ENCODE results near the gene KLHDC10. TPM values are rescaled to one million over a fixed set of nuclear protein-coding genes. Genes with fewer than 3 reads are reported as not detected.

The KLHDC10 gene
- total and polyA plus RNA-seq, 2 experiments from 2014 or later = 3.4 to 18.2 TPM

- Histone ChIP-seq H3K4me3 (no peak overlapping the region), H3K9me2 (ENCODE audit: insufficient read depth) (0 out of 2 replicates have a peak, but pooled peaks cover 3% of the 10 kb centered on the region), H3K27me3 (replicated peaks; ENCODE audit: insufficient read depth) (no peaks in the 10 kb centered on the region), H3K79me2 (ENCODE audit: insufficient read depth) (peaks cover 100% of the 10 kb centered on the region), H3K9me3 (ENCODE audit: low read depth) (no peaks in the 10 kb centered on the region), H3K27ac (no peak overlapping the region), H3K36me3 (ENCODE audit: low read depth) (no peaks in the 10 kb centered on the region), H3K9ac (no peak overlapping the region), H4K20me1 (ENCODE audit: insufficient read depth) (peaks cover 6% of the 10 kb centered on the region; the same call in 1 of the 2 replicates), H3F3A (ENCODE audit: insufficient read depth) (peaks cover 6% of the 10 kb centered on the region; the same call in 1 of the 2 replicates), H2AFZ (no peak overlapping the region), H3K4me1 (ENCODE audit: insufficient read depth) (peaks cover 5% of the 10 kb centered on the region), H3K4me2 (ENCODE audit: unreplicated experiment) (no peak overlapping the region)
- no peak for DNase-seq
- in situ Hi-C loops (cut with MboI) = no loop called here
- TF ChIP-seq EZH2phosphoT487 (IDR thresholded peaks at IDR 0.05; ENCODE audit: insufficient read depth, low read depth) (no peak), EZH2 (IDR thresholded peaks at IDR 0.05; ENCODE audit: insufficient read depth, poor library complexity, severe bottlenecking) (no peak)
These were observed 16.6 kb downstream of the KLHDC10 start for GRCh38 chr7:130086938-130087337.

- Histone ChIP-seq H3F3A (ENCODE audit: insufficient read depth) (peaks cover 6% of the 10 kb centered on the region; the same call in 1 of the 2 replicates), H2AFZ (no peak overlapping the region), H3K4me1 (ENCODE audit: insufficient read depth) (peaks cover 5% of the 10 kb centered on the region), H3K4me3 (no peak overlapping the region), H4K20me1 (ENCODE audit: insufficient read depth) (peaks cover 6% of the 10 kb centered on the region; the same call in 1 of the 2 replicates), H3K27me3 (replicated peaks; ENCODE audit: insufficient read depth) (no peaks in the 10 kb centered on the region), H3K9me3 (ENCODE audit: low read depth) (no peaks in the 10 kb centered on the region), H3K36me3 (ENCODE audit: low read depth) (no peaks in the 10 kb centered on the region), H3K79me2 (ENCODE audit: insufficient read depth) (peaks cover 100% of the 10 kb centered on the region), H3K4me2 (ENCODE audit: unreplicated experiment) (no peak overlapping the region), H3K27ac (no peak overlapping the region), H3K9me2 (ENCODE audit: insufficient read depth) (0 out of 2 replicates have a peak, but pooled peaks cover 3% of the 10 kb centered on the region), H3K9ac (no peak overlapping the region)
- DNase-seq = peak; percentile 10
- 15 to 17% methylated on average over 1 of the region's 1 CpG for WGBS, 2 experiments (ENCODE audit: low coverage in 1 of 2, low lambda C conversion rate in 2 of 2, missing lambda C conversion rate in 2 of 2)
- TF ChIP-seq EZH2 (IDR thresholded peaks at IDR 0.05; ENCODE audit: insufficient read depth, poor library complexity, severe bottlenecking) = no peak
- TF ChIP-seq EZH2phosphoT487 (IDR thresholded peaks at IDR 0.05; ENCODE audit: insufficient read depth, low read depth) = no peak
- in situ Hi-C loops (cut with MboI) = no loop called here
These were observed 17.0 kb downstream of the KLHDC10 start for GRCh38 chr7:130087364-130087763.

GRCh38 chr7:130090745-130091532 is 20.6 kb downstream of the KLHDC10 start:
- in situ Hi-C loops (cut with MboI) = no loop called here
- DNase-seq = no peak
- H3K27me3 ChIP-seq (replicated peaks; ENCODE audit: insufficient read depth) = no peaks in the 10 kb centered on the region
- no peak overlapping the region for H3K27ac ChIP-seq
- H3K4me2 ChIP-seq (ENCODE audit: unreplicated experiment) = no peak overlapping the region
- H3K4me1 ChIP-seq (ENCODE audit: insufficient read depth) = peaks cover 13% of the 10 kb centered on the region
- H3K36me3 ChIP-seq (ENCODE audit: low read depth) = no peaks in the 10 kb centered on the region
- no peak overlapping the region for H3K4me3 ChIP-seq
- no peak overlapping the region for H2AFZ ChIP-seq
- no peak overlapping the region for H3K9ac ChIP-seq
- peaks cover 98% of the 10 kb centered on the region for H3K79me2 ChIP-seq (ENCODE audit: insufficient read depth)
- no peaks in the 10 kb centered on the region for H3K9me2 ChIP-seq (ENCODE audit: insufficient read depth)
- no peaks in the 10 kb centered on the region for H3K9me3 ChIP-seq (ENCODE audit: low read depth)
- 82% methylated on average over 4 of the region's 4 CpGs for WGBS, 2 experiments (ENCODE audit: low coverage in 1 of 2, low lambda C conversion rate in 2 of 2, missing lambda C conversion rate in 2 of 2)
- peaks cover 6% of the 10 kb centered on the region; the same call in 1 of the 2 replicates for H3F3A ChIP-seq (ENCODE audit: insufficient read depth)
- H4K20me1 ChIP-seq (ENCODE audit: insufficient read depth) = peaks cover 6% of the 10 kb centered on the region; the same call in 1 of the 2 replicates
- TF ChIP-seq EZH2phosphoT487 (IDR thresholded peaks at IDR 0.05; ENCODE audit: insufficient read depth, low read depth) (no peak), EZH2 (IDR thresholded peaks at IDR 0.05; ENCODE audit: insufficient read depth, poor library complexity, severe bottlenecking) (no peak)

GRCh38 chr7:130091999-130092398 is 21.7 kb downstream of the KLHDC10 start:
- no peaks in the 10 kb centered on the region for H3K27me3 ChIP-seq (replicated peaks; ENCODE audit: insufficient read depth)
- no peak overlapping the region for H3K4me2 ChIP-seq (ENCODE audit: unreplicated experiment)
- no peak overlapping the region for H3K4me3 ChIP-seq
- H3K9ac ChIP-seq = no peak overlapping the region
- no peaks in the 10 kb centered on the region for H3K9me3 ChIP-seq (ENCODE audit: low read depth)
- in situ Hi-C loops (cut with MboI) = no loop called here
- peaks cover 20% of the 10 kb centered on the region for H3K4me1 ChIP-seq (ENCODE audit: insufficient read depth)
- H3K27ac ChIP-seq = no peak overlapping the region
- H3K9me2 ChIP-seq (ENCODE audit: insufficient read depth) = no peaks in the 10 kb centered on the region
- H3K79me2 ChIP-seq (ENCODE audit: insufficient read depth) = peaks cover 95% of the 10 kb centered on the region
- no peaks in the 10 kb centered on the region for H3K36me3 ChIP-seq (ENCODE audit: low read depth)
- no peak overlapping the region for H2AFZ ChIP-seq
- no peak for DNase-seq
- H4K20me1 ChIP-seq (ENCODE audit: insufficient read depth) = no peaks in the 10 kb centered on the region
- H3F3A ChIP-seq (ENCODE audit: insufficient read depth) = peaks cover 6% of the 10 kb centered on the region; the same call in 1 of the 2 replicates
- no peak for TF ChIP-seq EZH2 (IDR thresholded peaks at IDR 0.05; ENCODE audit: insufficient read depth, poor library complexity, severe bottlenecking)
- no peak for TF ChIP-seq EZH2phosphoT487 (IDR thresholded peaks at IDR 0.05; ENCODE audit: insufficient read depth, low read depth)
- 95 to 97% methylated on average over 1 of the region's 1 CpG for WGBS, 2 experiments (ENCODE audit: low coverage in 1 of 2, low lambda C conversion rate in 2 of 2, missing lambda C conversion rate in 2 of 2)
